Endometrial microvascular endothelial cells (primary cell): ENCODE measurements around the gene DNAJC27. TPM values are rescaled to one million over a fixed set of nuclear protein-coding genes. Genes with fewer than 3 reads are reported as not detected.
"Not testable (repeated sequence)": the region's sequence is repeated elsewhere in the genome, so short reads cannot be mapped to it uniquely, and the experiment has no call there.

Source experiments
- in situ Hi-C: cut with HindIII; loops from 2 replicates; pipeline ENCODE4 v1.10.0; 2017; ENCODE audit warnings: low sequenced_read_pairs, low pct_unique_long_range_greater_than_20kb; ENCODE audit errors: inconsistent ontology term
- total RNA-seq: library from RNA; depleted of rRNA; stranded (reverse); fragments of >200 nt; gene quantifications from one replicate; pipeline ENCODE4 v1.2.3, GENCODE V29; 2015; ENCODE audit errors: inconsistent ontology term

The DNAJC27 gene
- total RNA-seq, result 4.2 TPM

DNA sequence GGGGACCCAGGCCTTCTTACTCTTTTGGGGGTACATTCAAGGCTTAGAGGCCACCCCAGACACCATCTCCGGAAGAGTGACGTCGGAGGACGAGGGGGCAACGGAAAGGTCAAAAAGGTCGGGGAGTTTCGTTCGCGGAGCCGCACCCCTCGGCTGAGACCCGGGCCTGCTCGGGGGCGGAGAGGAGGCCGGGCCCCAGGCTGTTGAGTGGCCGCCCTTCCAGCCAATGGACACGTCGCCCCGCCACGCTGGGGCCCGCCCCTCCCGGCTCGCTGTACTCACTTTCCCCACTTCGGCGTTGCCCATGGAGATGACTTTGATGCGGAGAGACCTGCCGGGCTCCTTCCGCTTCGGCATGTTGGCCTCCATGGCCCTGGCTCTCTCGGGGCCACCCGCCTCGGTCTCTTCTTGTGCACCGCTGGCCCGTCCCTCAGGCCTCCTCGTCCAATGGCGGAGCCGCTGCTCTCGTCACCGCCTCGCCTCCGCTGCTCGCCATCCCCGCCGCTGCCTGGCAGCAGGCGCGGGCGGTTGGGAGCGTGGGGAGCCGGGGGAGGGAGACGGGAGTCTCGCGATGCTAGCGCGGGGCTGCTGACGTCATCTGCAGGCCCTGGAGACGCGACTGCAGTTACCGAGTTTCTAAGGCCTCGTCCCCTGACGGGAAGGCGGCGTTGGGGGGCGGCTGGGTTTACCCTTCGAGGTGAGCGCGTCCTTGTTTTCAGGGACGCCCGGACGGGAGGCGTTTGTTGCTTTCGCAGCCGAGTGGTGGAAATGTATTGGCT, at the start of gene DNAJC27:
DNAJC27 (minus strand) TSS at position 420 of the 779 bp plus-strand sequence; CDS start at position 369, 51 bp downstream.
- in situ Hi-C loops, result no loop called here

DNA sequence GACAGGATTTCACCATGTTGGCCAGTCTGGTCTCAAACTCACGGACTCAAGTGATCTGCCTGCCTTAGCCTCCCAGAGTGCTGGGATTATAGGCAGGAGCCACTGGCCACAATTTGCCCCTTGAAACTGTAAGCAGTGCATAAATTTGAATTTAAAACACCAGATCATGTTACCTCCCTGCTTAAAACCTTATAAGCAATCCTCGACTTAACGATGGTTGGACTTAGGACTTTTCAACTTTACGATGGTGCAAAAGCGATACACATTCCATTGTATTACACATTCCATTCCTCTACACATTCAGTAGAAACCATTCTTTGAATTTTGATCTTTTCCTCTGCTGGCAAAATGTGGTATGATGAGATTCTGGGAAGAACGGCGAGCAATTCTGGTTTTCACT, 46.9 kb upstream of the DNAJC27 start:
- in situ Hi-C loops, result no loop called here

DNA sequence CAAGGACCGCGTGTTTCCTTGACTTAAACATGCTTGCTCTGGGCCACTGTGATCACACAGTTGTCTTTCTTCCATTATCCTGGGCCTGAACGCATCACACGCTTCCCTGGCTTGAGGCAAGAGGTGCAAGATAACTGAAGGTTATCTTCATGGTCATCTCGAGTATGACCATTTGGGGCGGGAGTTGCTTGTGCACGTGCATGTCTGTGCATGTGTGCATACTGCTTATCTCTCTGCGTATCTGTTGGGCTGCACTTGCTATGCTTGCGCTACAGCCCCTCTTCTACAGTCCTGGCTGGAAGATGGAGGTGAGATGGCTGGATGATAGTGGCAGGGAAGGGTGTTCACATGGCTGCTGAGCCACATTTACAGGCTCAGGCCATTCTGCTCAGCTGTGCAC, 42.9 kb upstream of the DNAJC27 start:
- in situ Hi-C loops, result no loop called here

DNA sequence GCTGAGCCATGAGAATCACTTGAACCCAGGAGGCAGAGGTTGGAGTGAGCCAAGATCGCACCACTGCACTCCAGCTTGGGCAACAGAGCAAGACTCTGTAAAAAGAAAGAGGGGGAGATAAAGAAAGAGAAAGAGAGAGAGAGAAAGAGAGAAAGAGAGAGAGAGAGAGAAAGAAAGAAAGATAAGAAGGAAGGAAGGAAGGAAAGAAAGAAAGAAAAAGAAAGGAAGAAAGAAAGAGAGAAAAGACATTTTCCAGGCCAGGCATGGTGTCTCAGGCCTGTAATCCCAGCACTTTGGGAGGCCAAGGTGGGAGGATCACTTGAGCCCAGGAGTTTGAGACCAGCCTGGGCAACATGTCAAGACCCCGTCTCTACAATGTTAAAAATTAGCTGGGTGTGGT, 39.6 kb upstream of the DNAJC27 start:
- in situ Hi-C loops, result not testable (repeated sequence)

DNA sequence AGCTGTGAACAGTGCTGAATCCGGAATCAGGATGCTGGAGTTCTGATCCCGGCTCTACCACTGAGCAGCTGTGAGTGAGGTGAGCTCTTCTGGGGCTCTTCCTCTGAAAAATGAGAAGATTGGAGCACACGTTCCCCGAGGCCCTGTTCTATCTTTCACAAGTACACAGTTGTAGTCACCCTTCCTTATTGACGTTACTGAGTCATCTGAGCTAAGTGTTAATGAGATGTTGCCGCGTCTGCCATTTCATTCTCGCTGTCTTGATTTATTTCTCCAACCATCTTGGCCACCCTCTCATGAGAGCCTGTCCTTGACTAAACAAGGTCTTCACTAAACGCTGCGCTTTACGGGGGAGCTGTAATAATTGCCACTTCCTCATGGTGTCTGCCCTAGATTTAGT, 38.2 kb upstream of the DNAJC27 start:
- in situ Hi-C loops, result no loop called here

DNA sequence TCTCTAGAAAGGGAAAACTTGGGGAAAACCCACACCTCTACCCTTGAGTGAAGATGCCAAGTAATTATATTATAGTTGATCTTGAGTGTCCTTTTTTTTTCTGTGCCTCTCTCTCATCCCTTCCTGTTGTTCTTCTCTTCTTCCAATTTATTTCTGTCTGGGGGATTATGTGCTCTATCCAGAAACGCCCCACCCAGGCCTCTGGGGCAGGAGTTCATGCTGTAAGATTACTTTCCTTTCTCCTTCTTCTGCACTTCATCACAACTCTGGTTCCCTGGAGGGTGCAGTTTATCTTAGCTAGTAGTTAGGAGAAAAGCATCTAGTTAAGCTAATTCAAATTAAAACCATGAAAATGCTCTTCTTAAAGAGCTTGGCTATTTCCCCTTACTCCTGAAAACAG, 30.3 kb upstream of the DNAJC27 start:
- in situ Hi-C loops, result no loop called here

DNA sequence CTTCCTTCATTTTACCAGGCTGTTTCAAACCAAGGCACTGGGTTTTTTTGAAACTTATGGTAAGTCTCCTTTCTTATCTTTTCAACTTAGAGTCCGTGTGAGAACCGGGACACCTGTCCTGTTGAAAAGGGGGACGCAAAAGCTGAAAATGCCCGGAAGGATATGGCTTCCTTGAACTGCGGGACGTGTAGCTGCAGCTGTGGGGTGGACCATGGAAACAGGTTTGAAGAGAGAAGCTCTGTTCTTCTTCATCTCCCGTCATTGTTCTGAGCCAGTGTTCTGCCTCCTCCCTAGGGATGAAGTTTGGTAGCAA, 29.5 kb upstream of the DNAJC27 start:
- in situ Hi-C loops, result no loop called here

DNA sequence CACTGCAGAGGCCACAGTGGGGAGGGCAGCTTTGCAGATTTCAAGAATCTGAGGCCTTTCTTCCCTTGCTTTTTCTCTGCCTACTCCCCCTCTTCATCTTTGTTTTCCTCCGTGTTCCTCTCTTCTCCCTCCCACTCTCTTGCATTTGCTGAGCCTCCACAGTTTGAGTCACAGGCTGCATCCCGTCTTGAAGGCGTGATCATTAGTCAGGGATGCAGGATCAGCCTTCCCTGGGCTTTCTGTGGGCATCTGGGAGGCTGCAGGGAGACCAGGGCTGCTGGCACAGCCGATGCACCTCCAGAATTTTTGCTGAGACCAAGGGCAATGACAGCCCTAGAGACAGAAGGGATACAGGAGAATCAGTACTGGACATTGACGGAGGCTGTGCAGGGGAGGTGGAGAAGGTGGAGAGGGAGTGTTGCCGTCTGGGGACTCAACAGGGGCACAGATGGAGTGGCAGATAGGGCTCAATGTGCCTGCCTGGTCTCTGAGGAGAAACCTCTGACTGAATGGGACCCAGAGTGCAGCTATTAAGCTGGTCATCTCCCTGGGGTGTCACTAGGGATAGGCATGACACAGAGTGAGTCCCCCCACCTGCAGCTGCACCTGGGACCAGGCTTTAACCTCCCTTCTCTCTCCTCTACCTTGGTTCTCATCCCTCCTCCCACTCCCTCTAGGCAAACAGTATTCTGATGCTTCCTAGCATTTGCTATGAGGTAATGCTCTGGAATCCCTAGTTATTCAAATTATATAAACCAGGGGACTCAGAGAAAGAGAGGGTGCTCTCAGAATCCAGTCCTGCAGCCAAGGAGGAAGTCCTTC, 29.0 kb upstream of the DNAJC27 start:
- in situ Hi-C loops, result no loop called here

DNA sequence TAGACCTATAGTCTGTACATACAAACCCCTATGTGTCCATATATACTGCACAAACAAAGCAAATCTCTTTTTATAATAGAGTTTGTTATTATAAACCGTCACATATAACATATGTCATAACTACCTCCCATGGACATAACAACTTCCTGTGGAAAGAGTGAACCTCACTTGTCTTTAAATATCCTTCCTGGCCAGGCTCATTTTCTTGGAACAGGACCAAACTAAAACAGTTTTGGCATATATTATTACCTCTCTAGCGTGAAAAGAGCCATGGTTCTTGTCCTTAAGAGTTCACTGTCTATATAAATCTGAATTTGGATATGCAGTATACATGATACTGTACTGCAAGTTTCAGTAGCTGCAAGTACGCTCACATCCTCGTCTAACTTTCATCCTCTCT, 28.3 kb upstream of the DNAJC27 start:
- in situ Hi-C loops, result no loop called here

DNA sequence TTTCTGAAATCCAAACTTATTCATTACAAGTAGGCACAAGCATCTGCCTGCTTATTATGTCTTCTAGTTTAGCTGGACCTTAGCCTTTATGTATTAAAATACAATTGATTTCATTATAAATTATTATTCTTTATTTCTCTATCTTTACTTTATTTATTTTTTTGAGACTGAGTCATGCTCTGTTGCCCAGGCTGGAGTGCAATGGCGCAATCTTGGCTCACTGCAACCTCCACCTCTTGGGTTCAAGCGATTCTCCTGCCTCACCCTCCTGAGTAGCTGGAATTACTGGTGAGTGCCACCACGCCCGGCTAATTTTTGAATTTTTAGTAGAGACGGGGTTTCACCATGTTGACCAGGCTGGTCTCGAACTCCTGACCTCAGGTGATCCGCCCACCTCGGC, 27.3 kb upstream of the DNAJC27 start:
- in situ Hi-C loops, result not testable (repeated sequence)

DNA sequence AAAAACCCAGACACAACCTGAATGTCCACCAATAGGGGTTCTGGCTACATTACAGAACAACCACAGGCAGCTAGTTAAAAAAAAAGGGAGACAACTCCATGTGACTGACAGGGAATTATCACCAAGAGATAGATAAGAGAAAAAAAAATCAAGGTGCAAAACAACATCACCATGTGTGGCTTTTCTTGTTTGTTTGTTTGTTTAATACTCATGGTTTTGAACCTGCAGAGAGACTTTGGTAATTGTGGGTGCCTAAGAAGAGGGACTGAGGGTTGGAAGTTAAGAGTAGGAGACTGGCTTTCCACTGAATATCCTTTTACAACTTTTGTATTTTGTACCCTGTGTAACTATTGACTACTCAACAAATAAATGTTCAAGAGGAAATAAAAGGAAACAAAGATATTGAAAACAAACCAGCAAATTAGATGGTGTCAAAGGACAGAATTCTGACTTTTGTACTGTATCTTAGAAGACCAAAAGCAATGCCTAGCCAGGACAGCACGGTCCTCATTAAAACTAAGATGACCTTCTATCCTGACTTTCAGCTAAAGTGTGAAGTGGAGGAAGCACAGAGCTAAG, 22.5 kb upstream of the DNAJC27 start:
- in situ Hi-C loops, result no loop called here

DNA sequence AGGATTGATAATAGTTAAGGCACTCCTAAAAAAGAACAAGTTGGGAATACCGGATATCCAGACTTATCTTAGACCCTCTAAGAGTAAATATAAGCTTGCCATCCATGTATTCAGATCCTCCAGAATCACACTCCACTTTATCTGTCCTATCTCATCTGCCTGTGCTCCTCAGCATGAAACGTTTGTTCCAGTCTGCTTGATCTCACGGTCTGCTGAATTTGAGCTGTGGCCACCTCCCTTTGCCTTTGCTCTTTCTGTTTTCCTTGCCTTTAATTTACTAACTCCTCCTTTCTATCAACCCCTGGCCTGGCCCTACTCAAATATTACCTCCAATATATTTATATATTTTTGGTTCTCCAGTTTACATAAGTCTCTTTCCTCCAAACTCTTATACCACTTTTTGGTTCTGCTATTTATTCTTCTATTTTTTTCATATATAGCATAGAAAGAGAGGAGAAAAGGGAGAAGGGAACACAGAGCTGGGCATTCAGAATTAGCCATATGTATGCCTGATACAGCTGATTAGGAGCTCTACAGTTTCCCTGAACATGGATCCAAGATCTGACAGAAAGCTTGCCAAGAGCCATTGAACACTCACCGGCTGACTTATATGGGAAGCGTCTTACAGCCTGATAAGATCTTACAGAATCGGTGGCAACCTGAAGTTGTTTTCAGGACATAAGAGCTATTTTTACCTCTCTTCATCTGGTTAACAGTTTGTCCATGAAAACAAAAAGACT, 21.8 kb upstream of the DNAJC27 start:
- in situ Hi-C loops, result no loop called here

DNA sequence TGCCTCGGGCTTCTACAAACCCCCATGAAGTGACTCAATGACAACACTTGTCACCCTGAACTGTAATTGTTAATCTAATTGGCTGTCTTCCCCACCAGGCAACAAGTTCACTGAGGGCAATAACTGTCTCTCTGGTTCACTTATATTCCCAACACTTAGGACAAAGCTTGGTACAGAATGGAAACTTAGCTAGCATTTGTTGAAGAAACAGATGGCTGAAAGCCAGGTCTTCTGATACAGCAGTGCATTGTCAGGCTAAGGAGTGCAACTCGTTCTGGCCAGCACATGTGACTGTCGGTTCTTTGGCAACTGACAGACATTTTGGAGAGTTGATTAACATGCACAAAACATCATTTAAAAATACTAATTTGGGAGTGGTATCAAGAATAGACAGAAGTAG, 14.6 kb upstream of the DNAJC27 start:
- in situ Hi-C loops, result no loop called here

DNA sequence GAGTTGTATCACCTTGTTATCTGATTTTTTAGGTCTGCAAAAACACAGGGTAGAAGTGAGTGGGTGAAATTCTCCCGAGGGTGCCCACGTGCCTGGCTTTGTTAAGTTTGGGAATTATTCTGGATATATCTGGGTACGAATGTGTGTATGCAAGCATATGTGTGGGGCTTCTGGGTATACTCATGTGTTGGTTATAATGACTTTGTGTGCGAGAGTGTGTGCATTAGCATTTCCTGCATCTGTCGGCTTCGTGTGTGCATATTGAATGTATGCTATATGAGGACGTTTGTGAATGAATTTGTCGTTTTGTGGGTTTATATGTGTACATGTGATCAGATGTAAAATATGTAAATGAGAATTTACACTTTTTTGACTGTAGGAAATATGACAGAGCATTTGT, 13.8 kb upstream of the DNAJC27 start:
- in situ Hi-C loops, result no loop called here

DNA sequence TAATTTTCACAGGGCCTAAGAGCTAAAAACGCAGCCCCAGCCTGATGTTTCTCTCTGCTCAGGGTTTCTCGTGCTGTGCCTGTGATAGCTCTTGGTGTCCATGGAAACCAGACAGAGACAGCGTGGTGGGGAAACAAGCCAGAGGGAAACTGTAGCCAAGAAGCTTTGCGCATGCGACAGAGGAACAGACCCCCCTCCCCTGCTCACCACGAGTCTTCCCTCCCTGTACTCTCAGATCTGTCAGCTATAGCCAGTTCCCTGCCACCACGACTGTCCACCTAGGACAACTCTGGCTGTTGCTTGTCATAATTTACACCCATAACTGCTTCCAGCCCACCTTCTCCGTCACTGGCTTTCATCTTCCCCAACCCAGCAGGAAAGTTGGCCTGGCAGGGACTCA, 13.2 kb upstream of the DNAJC27 start:
- in situ Hi-C loops, result no loop called here

DNA sequence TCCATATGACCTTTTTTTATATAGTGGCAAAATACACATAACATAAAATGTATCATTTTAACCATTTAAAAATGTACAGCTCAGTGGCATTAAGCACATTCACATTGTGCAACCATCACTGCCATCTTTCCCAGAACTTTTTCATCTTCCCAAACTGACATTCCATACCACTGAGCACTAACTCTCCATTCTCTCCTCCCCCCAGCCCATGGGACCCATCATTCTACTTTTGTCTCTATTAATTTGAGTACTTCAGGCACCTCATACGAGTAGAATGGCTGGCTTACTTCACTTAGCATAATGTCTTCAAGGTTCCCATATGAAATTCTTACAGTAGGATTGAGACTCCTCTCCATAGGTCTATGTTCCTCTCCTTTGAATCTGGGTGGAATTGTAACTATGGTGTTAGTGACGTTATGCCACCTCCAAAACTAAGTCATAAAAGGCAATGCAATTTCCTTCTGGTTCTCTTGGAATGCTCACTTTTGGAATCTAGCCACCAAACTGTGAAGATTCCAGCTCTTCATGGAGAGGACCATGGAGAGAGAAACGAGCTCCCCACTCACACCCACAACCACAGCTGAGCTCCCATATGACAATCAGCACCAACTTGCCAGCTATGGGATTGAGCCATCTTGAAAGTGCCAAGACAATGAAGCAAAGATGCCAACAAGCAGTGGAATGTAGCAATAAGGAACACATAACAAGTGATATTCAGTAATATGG, 9.8 kb upstream of the DNAJC27 start:
- in situ Hi-C loops, result no loop called here

DNA sequence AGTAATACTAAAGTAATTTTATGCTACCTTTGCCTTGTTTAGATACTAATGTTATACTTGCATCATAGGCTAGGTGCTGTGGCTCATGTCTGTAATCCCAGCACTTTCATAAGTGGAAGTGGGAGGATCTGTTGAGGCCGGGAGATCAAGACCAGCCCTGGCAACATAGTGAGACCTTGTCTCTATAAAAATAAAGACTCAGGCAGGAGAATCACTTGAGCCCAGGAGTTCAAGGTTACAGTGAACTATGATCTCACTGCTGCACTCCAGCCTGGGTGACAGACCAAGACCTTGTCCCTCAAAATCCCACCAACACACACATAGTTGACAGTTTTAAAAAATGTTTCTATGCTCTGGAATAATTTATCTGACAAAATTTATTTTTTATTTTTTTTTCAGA, 6.9 kb upstream of the DNAJC27 start:
- in situ Hi-C loops, result no loop called here

DNA sequence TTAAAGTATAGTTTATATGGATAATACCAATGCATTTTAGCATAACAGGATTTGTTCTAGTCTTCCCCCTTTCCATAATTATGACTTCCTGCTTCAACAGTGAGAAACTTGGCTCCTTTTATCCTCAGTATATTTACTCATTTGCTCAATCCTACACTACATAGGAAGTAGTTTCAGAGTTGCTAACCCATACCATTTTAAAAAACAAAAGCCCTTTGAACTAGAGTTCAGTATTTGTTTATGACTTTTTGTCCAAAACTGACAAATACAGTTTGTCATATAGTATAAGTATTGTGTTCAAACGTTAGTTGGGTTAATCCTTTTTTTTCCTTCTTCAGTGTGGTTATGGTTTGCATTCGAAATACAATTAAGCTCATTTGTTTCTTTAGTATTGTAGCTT, 5.9 kb upstream of the DNAJC27 start:
- in situ Hi-C loops, result no loop called here

DNA sequence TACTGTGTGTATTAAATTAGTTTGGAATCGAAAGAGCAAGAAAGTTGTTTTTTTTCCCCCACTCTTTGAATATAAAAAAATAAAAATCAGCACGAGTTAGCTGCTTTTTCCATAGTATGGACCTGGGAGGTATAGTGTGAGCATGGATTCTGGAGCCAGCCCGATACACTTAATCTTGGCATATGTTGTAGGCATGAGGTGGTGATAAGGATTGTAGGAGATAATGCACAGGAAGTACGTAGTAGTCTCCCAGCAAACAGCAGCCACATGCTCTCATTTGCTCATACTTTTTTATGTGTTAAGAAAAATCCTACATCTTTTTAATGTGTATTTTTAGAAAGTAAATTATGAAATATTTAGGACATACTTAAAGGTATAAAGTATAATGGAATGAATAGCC, 2.1 kb upstream of the DNAJC27 start:
- in situ Hi-C loops, result no loop called here
